OCI-M2 (cell line): ENCODE data around the gene MRTFA.
"Not testable (repeated sequence)": the region's sequence is repeated elsewhere in the genome, so short reads cannot be mapped to it uniquely, and the experiment has no call there.

Source experiments
- DNase-seq: peaks from one replicate; lab custom pipeline; 2025; ENCODE audit not compliant: unreplicated experiment; lab: John Stamatoyannopoulos, UW

Gene MRTFA

DNA sequence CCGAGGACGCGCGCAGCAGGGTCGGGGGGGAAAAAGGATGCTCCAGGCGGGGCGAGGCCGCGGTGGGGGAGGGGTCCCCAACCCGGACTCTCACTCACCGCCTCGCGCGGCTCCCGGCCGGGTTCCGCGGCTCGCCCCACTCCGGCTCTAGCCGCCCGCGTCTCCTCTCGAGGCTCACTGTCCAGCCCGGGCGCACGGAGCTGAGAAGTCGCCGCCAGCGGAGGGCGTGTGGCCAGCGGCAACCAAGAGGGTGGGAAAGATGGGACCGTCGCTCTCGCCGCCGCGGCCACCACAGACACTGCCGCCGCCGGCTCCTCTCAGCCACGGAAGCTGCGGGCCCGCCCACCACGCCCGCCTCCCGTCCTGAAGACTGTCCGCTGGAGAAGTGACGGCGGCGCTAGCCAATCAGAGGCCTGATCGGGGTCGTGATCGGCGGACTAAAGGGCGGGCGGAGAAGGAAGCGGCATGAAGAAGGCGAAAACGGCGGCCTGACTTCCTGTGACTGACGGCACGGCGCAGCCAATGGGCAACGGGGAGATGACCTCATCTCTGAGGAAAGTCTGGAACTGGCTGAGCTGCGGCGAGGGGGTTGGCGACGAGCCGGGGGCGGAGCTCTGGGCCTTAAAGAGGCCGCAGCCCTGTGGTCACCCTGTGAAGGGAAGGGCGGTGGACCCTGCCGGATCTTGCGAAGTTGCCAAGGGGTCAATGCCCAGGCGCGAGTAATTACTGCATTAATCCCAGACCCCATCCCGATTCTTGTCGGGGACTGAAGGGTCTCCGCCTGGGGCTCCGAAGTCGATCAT, at the start of gene MRTFA:
Gene MRTFA, minus strand, starts transcription at position 340 of the 803 bp plus-strand sequence.
- peak; percentile 65 for DNase-seq

DNA sequence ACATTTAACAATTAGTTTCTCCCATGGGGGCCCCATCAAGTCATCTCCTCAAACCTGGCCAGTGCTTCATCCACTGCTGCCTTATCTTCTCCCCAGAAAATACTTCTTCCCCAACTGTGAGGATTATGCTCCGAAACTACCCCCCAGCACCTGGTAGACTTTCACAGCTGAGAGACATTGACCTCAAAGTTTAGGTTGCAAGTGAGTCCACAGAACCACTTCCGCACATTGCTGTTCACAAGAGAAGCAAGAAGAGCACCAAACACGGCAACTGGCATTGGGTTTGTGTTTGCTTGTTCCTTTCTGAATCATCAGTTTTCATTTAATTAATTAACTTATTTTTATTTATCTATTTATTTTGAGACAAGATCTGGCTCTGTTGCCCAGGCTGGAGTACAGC, 48.9 kb upstream of the MRTFA start:
- DNase-seq = no peak

DNA sequence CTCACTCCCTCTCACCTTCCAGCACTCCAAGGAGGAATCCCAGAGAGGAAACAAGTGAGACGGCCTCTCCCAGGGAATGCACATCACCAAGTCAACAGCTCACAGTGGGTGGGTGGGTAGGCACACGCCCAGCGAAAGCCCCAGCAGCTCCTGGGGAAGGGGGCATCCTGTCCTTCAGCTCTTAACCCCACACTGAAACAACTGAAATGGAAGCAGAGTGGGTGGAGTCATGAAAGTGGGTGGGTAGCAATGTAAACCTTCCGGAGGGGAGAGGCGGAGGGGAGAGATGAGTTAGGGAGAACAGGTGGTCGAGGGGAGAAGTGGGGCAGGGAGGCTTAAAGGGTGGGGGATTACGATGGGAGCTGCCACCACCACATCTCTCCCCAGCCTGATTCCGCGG, 48.2 kb upstream of the MRTFA start:
- no peak for DNase-seq

DNA sequence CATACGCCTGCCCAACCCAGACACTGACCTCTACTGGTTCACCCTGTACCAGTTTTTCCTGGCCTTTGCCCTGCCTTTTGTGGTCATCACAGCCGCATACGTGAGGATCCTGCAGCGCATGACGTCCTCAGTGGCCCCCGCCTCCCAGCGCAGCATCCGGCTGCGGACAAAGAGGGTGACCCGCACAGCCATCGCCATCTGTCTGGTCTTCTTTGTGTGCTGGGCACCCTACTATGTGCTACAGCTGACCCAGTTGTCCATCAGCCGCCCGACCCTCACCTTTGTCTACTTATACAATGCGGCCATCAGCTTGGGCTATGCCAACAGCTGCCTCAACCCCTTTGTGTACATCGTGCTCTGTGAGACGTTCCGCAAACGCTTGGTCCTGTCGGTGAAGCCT, 44.9 kb upstream of the MRTFA start:
- no peak for DNase-seq

DNA sequence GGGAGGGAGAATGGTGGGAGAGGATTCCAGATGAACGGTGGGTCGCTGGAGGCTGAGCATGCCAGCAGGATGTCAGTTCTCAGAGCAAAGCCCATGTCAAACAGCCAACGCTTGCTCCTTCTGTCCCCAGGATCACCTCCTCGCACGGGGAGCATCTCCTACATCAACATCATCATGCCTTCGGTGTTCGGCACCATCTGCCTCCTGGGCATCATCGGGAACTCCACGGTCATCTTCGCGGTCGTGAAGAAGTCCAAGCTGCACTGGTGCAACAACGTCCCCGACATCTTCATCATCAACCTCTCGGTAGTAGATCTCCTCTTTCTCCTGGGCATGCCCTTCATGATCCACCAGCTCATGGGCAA, 44.3 kb upstream of the MRTFA start:
- no peak for DNase-seq

DNA sequence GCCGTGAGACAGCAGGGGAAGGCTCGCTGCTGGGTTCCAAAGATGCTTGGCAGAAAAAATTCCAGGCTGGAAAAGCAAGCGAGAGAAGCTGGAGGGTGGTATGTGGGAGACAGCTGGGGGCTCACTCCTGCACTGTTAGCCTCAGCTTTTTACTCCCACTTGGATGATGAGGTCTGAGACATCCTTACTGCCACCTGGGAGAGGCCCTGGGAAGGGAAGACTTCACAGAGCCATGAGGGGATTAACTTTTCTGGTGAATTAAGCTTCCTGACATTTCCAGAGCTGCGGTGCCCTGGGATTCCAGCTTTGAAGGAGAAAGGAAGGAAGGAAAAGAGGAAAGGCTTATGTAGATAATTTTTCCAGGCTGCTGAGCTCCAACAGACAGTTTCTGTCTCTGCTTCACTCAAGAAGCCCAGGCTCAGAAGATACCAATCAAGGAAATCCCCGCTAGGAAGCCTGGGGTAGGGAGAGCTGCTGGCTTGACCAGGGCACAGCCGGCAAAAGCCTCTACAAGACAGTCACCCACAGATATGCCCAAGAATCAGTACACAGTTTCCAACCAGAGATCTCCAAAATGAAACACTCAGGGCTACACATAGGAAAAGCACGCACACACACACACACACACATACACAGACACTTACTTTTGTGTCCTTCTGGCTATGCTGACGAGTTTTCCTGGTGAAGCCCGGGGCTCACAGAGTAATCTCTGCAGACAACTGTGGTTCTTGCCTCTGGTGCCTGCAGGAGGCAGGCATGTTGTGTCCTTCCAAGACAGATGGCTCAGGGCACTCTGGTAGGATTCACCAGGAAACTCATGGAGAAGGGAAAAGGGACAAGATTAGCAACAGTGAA, 43.7 kb upstream of the MRTFA start:
- DNase-seq = no peak

DNA sequence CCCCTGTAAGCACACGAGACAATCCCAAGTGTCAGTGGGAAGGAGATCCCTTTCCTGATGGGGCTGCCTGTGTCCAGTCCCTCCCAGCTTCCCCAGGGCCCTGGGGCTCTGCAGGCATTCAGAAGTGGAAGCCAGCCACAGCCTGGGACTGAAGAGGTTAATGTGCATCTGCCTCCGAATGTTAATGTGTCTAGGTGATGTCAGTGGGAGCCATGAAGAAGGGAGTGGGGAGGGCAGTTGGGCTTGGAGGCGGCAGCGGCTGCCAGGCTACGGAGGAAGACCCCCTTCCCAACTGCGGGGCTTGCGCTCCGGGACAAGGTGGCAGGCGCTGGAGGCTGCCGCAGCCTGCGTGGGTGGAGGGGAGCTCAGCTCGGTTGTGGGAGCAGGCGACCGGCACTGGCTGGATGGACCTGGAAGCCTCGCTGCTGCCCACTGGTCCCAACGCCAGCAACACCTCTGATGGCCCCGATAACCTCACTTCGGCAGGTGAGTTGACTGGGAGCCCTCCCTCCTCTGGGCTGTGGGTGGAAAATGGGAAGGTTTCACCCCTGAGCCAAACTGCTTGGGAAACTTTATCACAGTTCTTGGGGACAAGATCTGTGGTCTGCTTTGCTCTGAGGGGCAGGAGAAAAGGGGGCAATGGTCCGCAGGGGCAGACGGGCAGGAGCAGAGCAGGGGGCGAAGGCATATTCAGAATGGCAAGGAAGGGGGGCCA, 42.9 kb upstream of the MRTFA start, which contains the start of gene MCHR1:
Gene MCHR1, plus strand, starts transcription at position 236 of the 715 bp plus-strand sequence. Its CDS starts 169 bp downstream, at position 405.
- no peak for DNase-seq

DNA sequence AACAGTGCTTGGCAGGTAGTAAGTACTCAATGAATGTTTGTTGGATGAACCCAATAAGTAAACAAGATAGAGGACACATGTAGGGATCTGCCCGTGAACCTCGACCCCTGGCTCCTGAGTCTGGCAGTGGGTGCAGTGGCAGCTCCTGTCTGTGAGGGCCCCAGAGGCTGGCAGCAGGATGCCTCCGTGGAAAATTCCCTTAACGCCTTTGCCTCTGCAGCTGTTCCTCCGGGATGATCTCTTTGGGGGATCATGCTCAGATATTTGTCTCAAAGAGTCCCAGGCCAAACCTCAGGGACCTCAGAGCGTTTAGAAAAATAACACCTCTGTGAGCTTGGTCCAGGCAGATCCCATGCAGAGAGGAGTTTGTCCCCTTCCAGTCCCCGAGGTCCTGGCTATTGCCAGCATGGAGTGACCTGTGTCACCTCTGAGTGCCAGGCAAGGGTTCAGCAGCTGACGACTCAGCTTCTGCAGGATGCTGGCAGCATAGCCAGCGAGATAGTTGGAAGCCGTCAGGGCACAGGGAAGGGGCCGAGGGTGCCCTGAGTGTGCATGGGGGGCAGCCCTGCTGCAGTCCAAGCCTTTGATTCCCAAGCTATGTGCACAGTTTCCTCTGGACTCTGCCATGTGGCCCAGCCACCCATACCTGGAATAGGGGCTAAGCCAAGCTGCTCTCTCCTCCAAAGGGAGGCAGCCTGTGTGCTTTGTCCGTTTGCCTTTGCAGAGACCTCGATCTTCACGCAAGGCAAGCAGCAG, 42.2 kb upstream of the MRTFA start:
- DNase-seq = no peak

DNA sequence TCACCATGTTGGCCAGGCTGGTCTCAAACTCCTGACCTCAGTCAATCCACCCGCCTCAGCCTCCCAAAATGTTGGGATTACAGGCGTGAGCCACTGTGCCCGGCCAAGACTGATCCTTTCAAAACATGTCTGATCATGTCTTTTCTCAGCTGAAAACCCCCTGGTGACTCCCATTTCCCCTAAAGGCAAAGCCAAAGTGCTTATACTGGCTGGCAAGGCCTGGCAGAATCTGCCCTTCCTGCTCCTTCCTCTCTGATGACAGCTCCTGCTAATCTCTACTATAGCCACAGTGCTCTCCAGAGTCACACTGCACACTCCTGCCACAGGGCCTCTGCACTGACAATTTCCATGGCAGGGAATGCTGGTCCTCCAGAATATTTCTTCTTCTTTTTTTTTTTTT, 40.1 kb upstream of the MRTFA start:
- no peak for DNase-seq

DNA sequence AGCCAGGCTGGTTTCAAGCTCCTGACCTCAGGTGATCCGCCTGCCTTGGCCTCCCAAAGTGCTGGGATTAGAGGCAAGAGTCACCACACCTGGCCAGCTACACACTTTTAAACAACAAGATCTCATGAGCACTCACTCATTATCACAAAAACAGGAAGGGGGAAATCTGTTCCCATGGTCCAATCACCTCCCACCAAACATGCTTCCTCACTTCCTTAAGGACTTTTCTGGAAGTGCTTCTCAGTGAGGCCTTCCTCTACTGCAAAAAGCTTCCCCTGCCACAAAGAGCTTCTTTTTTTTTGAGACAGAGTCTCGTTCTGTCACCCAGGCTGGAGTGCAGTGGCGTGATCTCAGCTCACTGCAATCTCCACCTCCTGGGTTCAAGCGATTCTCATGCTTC, 39.6 kb upstream of the MRTFA start:
- DNase-seq = not testable (repeated sequence)

DNA sequence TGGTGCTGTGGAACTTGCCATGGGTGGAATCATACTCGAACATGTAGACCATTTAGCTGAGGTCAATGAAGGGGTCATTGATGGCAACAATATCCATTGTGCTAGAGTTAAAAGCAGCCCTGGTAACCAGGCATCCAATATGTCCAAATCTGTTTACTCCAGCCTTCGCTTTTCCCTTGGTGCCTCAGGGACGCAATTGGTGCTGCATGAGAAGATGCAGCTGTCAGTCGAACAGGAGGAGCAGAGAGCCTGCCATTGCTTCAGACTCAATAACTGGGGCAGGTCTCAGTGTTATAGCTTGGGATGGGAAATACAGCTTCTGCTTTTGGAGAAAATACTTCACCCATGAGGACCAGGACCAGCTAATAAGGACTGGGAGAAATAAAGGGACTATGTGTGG, 37.8 kb upstream of the MRTFA start:
- no peak for DNase-seq

DNA sequence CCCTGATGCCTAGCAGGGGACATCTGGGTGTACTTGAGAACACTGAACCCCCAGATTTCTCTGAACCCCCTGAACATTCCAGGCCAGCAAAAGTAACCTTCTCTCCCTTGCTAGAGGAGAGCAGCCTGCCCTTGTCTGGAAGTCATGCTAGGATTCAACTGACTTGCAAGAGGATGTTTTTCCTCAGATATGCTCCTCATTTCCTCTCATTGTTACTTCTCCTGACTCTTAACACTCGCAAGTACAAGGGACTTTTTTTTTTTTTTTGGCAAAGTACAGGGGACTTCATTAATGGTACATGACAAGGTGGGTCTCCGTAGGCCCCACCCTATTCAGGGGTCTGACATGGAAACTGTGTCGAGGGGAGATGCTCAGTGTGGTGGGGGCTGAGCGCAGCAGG, 36.5 kb upstream of the MRTFA start:
- no peak for DNase-seq

DNA sequence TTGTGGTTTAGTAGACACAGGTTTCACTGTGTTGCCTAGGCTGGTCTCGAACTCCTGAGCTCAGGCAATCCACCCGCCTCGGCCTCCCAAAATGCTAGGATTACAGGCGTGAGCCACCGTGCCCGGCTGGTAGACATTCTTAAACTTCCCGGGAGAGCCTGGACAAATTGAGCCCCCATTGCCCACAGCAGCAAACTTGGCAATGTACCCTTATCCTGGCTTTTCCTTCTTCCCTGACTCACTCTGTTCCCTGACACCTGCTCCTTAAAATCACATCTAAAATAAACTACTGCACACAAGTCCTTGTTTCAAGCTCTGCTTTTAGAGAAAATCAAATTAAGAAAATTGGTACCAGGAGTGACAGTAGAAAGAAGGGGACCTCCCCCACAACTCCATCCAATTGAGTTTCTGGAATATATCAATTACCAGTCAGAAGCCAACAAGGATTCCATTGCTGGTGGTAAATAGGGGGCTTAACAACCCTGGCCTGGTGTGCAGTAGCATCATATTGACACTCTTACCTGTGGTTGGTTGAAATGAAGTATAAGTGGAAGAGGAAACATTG, 35.4 kb upstream of the MRTFA start:
- no peak for DNase-seq

DNA sequence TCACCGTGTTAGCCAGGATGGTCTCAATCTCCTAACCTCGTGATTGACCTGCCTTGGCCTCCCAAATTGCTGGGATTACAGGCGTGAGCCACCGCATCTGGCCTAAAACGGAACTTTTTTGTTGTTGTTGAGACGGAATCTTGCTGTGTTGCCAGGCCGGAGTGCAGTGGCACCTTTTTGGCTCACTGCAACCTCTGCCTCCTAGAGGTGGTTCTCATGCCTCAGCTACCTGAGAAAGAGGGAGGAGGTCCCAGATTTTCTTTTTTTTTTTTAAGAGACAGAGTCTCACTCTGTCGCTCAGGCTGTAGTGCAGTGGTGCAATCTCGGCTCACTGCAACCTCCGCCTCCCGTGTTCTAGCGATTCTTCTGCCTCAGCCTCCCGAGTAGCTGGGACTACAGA, 34.9 kb upstream of the MRTFA start:
- DNase-seq = no peak

DNA sequence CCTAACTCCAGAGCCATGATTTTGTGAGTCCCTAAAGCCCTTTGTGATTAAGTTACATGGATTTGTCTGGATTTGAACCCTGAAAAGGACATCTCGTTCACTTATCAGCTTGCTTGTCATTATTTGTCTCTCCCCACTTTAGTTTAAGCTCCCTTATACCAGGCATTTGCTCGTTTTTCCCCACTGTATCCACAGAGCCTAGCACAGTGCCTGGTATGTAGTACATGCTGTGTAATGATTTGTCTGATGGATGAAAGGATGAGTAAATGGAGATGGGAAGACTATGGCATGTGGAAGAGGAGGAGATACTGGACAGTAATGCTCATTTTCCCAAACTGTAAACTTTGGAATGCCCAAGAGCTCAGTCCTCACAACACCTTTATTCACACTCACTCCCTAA, 33.5 kb upstream of the MRTFA start:
- no peak for DNase-seq

DNA sequence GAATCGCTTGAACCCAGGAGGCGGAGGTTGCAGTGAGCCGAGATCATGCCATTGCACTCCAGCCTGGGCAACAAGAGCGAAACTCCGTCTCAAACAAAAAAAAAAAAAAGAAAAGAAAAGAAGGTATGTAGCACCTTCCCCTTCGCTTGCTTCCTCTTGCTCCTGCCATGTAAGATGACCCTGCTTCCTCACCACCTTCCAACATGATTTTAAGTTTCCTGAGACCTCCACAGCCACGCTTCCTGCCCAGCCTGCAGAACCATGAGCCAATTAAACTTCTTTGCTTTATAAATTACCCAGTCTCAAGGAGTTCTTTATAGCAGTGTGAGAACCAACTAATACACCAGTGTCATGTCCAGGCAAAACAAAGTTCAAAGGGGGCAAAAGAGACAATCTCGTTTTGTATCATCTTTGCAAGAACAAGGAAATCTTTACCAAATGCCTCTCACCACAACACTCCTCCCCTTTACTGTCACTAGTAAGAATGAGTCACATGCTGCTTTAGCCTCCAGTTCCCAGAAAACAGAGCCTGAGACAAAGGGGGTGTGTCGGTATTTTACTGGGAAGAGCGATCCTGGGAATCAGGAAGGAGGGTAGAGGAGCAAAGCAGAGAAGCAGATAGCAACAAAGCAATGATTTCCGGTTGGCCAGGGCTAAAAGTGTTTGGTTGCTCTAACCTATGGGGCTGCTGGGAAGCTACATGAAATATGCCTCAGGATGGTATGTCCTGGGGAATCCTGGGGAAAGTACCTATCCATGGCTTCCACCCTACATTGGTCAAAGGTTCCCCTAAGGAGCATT, 32.3 kb upstream of the MRTFA start:
- DNase-seq = no peak

DNA sequence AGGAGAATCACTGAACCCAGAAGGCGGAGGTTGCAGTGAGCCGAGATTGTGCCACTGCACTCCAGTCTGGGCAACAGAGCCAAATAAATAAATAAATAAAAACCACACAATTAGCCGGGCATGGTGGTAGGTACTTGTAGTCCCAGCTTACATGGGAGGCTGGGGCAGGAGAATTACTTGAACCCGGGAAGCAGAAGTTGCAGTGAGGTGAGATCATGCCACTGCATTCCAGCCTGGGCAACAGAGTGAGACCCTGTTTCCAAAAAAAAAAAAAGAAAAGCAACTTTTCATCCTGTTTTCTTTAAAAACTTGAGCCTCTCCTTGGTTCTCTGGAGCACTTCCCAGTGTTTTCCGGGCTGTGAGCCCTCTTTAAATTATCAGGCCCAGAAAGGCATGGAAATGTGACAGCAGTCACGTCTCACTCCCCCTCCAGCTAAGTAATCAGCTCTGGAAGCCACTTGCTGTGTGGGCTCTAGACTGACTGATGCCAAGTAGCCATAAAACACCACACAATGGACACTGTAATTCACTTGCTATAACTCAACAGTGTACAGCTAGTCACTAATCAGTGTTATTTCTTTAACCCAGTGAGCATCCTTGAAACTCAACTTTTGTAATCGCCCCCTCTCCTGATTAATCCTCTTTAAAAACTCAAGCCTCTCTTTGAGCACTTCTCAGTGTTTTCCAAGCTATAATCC, 29.8 kb upstream of the MRTFA start:
- no peak for DNase-seq

DNA sequence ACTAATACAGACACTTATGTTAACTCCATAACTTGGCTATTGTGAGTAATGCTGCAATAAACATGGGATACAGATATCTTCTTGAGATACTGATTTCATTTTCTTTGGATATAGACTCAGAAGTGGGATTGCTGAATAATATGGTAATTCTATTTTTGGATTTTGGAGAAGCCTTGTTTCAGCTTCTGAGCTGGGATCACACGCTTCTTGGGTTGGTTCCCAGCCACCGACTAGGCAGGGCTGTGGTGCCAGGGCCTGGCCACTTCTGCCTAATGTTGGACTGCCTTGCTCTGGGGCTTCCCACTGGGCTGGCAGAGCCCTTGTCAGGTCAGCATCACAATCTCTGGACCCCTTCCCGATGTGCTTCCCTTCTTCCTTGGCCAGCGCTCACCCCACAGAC, 28.8 kb upstream of the MRTFA start:
- no peak for DNase-seq

DNA sequence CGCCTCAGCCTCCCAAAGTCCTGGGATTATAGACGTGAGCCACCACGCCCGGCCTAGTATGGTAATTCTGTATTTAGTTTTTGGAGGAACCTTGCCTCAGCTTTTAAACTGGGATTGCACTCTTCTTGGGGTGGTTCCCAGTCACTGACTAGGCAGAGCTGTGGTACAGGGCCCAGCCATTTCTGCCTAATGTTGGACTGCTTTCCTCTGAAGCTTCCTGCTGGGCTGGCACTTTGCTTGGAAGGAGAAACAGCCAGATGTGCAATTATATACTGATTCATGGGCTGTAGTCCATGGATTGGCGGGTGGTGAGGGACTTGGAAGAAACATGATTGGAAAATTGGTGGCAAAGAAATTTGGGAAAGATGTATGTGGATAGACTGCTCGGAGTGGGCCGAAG, 25.2 kb upstream of the MRTFA start:
- DNase-seq = no peak
